ENCODE measurements around the gene ZKSCAN8.

The ZKSCAN8 gene

GRCh38 chr6:28154357-28154756 is 12.7 kb downstream of the ZKSCAN8 start:
- no peak for DNase-seq (ENCODE audit: low read depth, low spot score)
- no peak for TF ChIP-seq CTCF (IDR thresholded peaks at IDR 0.05; ENCODE audit: low read depth, low read length)
- in situ Hi-C loops (cut with HindIII; ENCODE audit: low sequenced_read_pairs) = no loop called here
- H3K4me3 ChIP-seq (ENCODE audit: low read depth, low read length) = no peak overlapping the region

- TF ChIP-seq CTCF (IDR thresholded peaks at IDR 0.05; ENCODE audit: low read depth, low read length) = no peak
- no peak overlapping the region for H3K4me3 ChIP-seq (ENCODE audit: low read depth, low read length)
- in situ Hi-C loops (cut with HindIII; ENCODE audit: low sequenced_read_pairs) = no loop called here
- no peak for DNase-seq (ENCODE audit: low read depth, low spot score)
These were observed 16.6 kb downstream of the ZKSCAN8 start for GRCh38 chr6:28158318-28158717.

- no peak for DNase-seq (ENCODE audit: low read depth, low spot score)
- in situ Hi-C loops (cut with HindIII; ENCODE audit: low sequenced_read_pairs) = no loop called here
- TF ChIP-seq CTCF (IDR thresholded peaks at IDR 0.05; ENCODE audit: low read depth, low read length) = no peak
- no peak overlapping the region for H3K4me3 ChIP-seq (ENCODE audit: low read depth, low read length)
These were observed 17.4 kb downstream of the ZKSCAN8 start for GRCh38 chr6:28159029-28159607.

- no peak for DNase-seq (ENCODE audit: low read depth, low spot score)
- no peak overlapping the region for H3K4me3 ChIP-seq (ENCODE audit: low read depth, low read length)
- in situ Hi-C loops (cut with HindIII; ENCODE audit: low sequenced_read_pairs) = no loop called here
- no peak for TF ChIP-seq CTCF (IDR thresholded peaks at IDR 0.05; ENCODE audit: low read depth, low read length)
These were observed 18.6 kb downstream of the ZKSCAN8 start for GRCh38 chr6:28160233-28160632.

GRCh38 chr6:28161410-28162079 is 19.9 kb downstream of the ZKSCAN8 start:
- TF ChIP-seq CTCF (IDR thresholded peaks at IDR 0.05; ENCODE audit: low read depth, low read length) = no peak
- in situ Hi-C loops (cut with HindIII; ENCODE audit: low sequenced_read_pairs) = no loop called here
- peak; percentile 70 for DNase-seq (ENCODE audit: low read depth, low spot score)
- peak overlapping the region; percentile 55 for H3K4me3 ChIP-seq (ENCODE audit: low read depth, low read length)

GRCh38 chr6:28165563-28165962 is 23.9 kb downstream of the ZKSCAN8 start:
- in situ Hi-C loops (cut with HindIII; ENCODE audit: low sequenced_read_pairs) = no loop called here
- DNase-seq (ENCODE audit: low read depth, low spot score) = no peak
- no peak for TF ChIP-seq CTCF (IDR thresholded peaks at IDR 0.05; ENCODE audit: low read depth, low read length)
- H3K4me3 ChIP-seq (ENCODE audit: low read depth, low read length) = no peak overlapping the region

All from astrocyte of the spinal cord (primary cell).